Sigmoid colon (tissue), 4 donors: ENCODE data around the gene PRR7.
A peak's percentile ranks its signal among the peaks of the same experiment; 100 is the strongest.

Experiments used
- EP300 ChIP-seq, 4 donors: sonication (generic); formaldehyde crosslinking; IDR thresholded peaks; one replicate each; pipeline ENCODE4 v1.6.1; 2017; ENCODE audit warnings: antibody characterized with exemption in 4 of 4
- POLR2AphosphoS5 ChIP-seq, 4 donors: sonication (generic); formaldehyde crosslinking; IDR thresholded peaks; one replicate each; pipeline ENCODE4 v1.6.1; 2017; ENCODE audit warnings: antibody characterized with exemption in 4 of 4
- TF ChIP-seq, protein P1 (sequence below), 4 experiments: fragments of 450-650 bp in 3 of 4; fragments of 200-600 bp in 1 of 4; IDR thresholded peaks; one replicate each; pipeline ENCODE4 v1.5.1; 2016 to 2019; ENCODE audit warnings: antibody characterized with exemption in 4 of 4, mild to moderate bottlenecking in 3 of 4, moderate library complexity in 2 of 4

DNA sequence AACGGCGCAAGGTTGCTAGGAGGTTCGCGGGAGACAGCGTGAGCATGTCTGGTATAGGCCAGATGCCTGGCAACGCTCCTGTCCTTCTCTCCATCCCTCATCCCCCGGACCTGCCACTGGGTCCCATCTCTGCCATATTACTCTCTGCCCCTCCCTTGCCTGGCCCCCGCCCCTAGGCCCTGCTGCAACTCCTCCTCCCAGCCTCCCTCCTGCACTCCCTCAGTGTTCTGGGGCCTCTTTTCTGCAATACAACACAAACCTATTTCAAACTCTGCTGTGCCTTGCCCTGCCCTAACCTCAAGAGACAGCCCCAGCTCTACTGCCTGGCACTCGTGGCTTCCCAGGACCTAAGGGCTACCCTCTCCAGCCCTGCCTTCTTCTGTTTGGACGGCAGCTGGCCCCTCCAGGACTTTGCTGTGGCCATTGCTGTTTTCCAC lies 35.8 kb downstream of the PRR7 start:
- TF ChIP-seq, protein P1, sequence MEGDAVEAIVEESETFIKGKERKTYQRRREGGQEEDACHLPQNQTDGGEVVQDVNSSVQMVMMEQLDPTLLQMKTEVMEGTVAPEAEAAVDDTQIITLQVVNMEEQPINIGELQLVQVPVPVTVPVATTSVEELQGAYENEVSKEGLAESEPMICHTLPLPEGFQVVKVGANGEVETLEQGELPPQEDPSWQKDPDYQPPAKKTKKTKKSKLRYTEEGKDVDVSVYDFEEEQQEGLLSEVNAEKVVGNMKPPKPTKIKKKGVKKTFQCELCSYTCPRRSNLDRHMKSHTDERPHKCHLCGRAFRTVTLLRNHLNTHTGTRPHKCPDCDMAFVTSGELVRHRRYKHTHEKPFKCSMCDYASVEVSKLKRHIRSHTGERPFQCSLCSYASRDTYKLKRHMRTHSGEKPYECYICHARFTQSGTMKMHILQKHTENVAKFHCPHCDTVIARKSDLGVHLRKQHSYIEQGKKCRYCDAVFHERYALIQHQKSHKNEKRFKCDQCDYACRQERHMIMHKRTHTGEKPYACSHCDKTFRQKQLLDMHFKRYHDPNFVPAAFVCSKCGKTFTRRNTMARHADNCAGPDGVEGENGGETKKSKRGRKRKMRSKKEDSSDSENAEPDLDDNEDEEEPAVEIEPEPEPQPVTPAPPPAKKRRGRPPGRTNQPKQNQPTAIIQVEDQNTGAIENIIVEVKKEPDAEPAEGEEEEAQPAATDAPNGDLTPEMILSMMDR (IDR thresholded peaks at IDR 0.05), result no peak
- TF ChIP-seq EP300 (IDR thresholded peaks at IDR 0.05), result no peak
- peak in 3 of 4 donors; percentile 16 to 34 (median 27) for TF ChIP-seq POLR2AphosphoS5 (IDR thresholded peaks at IDR 0.05)
